NB4 (cell line): Measurements from ENCODE around the gene SRGN.

Experiments
- CTCF ChIP-seq: IDR thresholded peaks from one replicate; pipeline ENCODE4 v1.5.1; 2012; ENCODE audit warnings: low read depth, low read length
- POLR2A ChIP-seq: IDR thresholded peaks from 2 replicates; pipeline ENCODE4 v1.6.1; 2011; ENCODE audit warnings: mild to moderate bottlenecking; ENCODE audit not compliant: insufficient read length; ENCODE audit errors: extremely low read depth

GRCh38 chr10:69073026-69073425, 14.9 kb upstream of the SRGN start:
- TF ChIP-seq CTCF = no peak
- no peak for TF ChIP-seq POLR2A
